GM18526 (cell line): Measurements from ENCODE around the gene ALPK3.

Experiments used
- POLR2A ChIP-seq: IDR thresholded peaks from 3 replicates; pipeline ENCODE4 v1.6.1; 2011; ENCODE audit not compliant: insufficient read length; ENCODE audit errors: extremely low read depth

ALPK3 gene

DNA sequence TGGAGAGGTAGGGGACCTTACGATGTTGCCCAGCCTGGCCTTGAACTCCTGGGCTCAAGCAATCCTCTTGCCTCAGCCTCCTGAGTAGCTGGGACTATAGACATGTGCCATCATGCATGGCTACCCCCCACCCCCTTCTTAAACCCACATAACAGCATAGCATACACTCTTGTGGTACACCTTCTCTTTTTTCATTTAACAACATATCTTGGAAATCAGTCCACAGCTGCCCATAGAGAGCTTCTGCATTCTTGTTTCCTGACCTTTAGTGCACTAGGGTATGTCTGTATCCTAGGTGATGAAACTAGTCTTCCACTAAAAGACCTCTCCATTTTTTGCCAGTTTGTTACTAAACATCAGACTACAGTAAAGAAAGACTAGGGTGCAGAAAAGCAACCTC, 100.3 kb downstream of the ALPK3 start:
- TF ChIP-seq POLR2A, result no peak

DNA sequence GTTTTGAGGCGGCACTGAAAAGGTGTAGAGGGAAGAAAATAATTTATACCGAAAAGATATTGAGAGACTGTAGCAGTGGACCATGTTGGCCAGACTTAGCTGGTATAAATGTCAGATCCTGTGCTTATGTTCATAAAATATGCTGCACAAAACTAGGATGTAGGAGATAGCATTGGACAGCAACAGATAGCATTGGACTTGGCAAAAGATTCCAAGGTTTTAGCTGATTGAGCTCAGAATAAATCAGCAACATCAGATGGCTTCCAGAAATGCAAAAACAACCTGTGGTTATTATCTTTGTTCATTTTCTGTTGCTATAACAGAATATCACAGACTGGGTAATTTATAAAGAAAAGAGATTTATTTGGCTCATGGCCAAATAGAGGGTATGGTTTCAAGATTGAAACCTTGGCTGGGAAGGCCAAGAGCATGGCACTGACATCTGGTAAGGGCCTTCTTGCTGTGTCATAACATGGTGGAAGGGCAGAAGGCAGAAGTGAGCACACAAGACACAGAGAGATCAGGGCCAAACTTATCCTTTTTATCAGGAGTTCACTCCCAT, 102.0 kb downstream of the ALPK3 start:
- TF ChIP-seq POLR2A, result no peak

DNA sequence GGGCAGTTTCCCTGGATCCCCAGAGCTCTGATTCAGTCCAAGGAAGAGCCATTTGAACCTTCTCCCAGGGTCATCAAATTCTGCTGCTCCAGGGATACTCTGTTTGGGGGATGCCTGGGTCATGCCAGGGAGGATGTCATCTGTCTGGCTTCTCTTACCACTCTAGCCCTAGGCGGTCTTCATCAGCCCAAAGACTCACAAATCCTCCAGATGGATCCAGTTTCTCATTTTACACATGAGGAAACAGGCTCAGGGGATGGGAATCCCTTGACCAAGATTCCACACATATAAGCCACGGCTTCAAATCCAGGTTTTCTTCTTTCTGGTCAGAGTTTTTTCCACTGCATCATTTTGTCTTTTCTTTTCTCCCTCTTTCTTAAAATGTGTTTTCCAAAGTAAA, 104.0 kb downstream of the ALPK3 start:
- TF ChIP-seq POLR2A, result no peak

DNA sequence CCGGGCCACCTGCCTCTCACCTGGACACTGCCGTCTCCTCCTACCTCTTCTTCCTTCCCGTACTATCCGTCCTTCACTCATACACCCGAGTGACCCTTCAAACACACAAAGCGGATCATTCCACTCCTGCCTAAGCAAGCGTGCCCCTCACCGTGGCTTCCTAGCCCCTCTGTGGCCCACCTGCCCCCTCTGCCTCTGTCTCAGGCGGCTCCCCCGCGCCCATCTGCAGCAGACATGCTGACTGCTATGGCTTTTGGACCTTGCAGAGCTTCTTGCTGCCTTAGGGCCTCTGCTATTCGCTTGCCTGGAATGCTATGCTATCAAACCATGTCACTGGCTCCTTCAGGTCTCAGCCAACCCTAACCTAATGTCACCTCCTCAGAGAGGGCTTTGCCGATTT, 105.4 kb downstream of the ALPK3 start:
- TF ChIP-seq POLR2A, result no peak
